ENCODE results near the gene SYNDIG1.

The SYNDIG1 gene

DNA sequence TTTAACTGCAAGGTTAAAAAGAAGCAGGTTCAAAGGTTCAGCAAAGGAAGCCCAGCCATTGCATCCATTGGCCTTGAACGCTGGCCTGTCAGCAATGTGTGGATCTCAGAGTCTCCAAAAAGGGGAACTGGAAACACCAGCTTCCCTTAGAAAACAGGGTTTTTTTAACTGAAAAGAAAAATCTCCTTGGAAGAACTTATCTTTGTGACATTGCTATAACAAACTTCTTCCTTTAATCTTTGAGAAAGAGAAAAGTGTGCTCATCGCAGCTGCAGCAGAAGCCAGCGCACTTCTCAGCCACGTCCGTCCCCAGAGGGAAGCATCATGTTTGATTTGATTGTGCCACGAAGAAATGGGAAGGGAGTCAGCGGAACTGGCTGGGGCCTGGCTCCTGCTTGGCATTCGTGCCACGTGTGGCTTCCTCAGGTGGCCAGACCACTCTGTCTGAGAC lies 215.0 kb downstream of the SYNDIG1 start:
- H3K36me3 ChIP-seq (ENCODE audit: low read depth) = no peaks in the 10 kb centered on the region
- H3K4me3 ChIP-seq (ENCODE audit: severe bottlenecking) = no peak overlapping the region
- DNase-seq (ENCODE audit: low spot score) (peak; percentile 16), ATAC-seq (ENCODE audit: low read depth) (no peak)
- no peaks in the 10 kb centered on the region for H3K9me3 ChIP-seq (ENCODE audit: severe bottlenecking)
- H3K4me1 ChIP-seq (ENCODE audit: insufficient read depth, poor library complexity, severe bottlenecking) = no peaks in the 10 kb centered on the region
- peaks cover 4% of the 10 kb centered on the region for H3K27me3 ChIP-seq (ENCODE audit: insufficient read depth, poor library complexity, severe bottlenecking)
- no peak overlapping the region for H3K27ac ChIP-seq (ENCODE audit: poor library complexity, severe bottlenecking)
- TF ChIP-seq, protein P1, sequence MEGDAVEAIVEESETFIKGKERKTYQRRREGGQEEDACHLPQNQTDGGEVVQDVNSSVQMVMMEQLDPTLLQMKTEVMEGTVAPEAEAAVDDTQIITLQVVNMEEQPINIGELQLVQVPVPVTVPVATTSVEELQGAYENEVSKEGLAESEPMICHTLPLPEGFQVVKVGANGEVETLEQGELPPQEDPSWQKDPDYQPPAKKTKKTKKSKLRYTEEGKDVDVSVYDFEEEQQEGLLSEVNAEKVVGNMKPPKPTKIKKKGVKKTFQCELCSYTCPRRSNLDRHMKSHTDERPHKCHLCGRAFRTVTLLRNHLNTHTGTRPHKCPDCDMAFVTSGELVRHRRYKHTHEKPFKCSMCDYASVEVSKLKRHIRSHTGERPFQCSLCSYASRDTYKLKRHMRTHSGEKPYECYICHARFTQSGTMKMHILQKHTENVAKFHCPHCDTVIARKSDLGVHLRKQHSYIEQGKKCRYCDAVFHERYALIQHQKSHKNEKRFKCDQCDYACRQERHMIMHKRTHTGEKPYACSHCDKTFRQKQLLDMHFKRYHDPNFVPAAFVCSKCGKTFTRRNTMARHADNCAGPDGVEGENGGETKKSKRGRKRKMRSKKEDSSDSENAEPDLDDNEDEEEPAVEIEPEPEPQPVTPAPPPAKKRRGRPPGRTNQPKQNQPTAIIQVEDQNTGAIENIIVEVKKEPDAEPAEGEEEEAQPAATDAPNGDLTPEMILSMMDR (IDR thresholded peaks at IDR 0.05; ENCODE audit: poor library complexity, severe bottlenecking) = no peak

DNA sequence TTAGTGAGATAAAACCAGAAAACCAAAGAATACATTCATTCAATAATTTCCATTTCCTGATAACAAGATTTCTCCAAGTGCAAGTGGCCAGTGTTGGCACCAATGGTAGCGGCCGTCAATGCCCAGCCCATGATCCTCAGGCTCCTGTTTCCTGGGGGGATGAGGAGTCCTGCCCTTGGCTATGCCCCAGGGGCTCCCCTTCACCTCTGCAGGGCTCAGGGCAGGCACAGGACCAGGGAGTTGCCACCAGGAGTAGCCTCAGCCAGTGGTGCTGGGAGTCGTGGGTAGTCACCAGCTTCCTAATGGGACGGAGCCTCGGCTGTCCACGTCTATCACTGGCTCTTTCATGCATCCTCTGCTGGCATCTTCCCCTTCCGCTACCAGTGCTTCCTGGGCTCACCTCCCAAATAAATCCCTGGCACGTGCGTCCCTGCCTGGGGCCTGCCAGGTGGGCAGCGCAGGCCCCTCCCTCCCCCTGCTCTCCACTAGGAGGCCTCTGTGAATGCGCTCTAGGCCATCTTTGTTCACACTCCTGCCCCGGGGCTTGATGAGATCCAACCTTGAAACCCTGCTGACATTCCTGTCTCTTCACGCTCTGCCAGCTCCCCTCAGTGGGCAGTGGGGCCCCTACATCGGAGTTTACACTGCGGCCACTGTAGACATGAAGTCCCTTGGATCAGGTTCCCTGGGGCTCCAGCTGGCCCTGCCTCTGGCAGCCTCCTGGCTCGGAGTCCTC lies 215.7 kb downstream of the SYNDIG1 start:
- DNase-seq (ENCODE audit: low spot score) (peak; percentile 49), ATAC-seq (ENCODE audit: low read depth) (peak; percentile 33; the same call in 1 of the 3 replicates)
- H3K9me3 ChIP-seq (ENCODE audit: severe bottlenecking) = no peaks in the 10 kb centered on the region
- no peak overlapping the region for H3K4me3 ChIP-seq (ENCODE audit: severe bottlenecking)
- H3K4me1 ChIP-seq (ENCODE audit: insufficient read depth, poor library complexity, severe bottlenecking) = no peaks in the 10 kb centered on the region
- TF ChIP-seq, protein P1 (IDR thresholded peaks at IDR 0.05; ENCODE audit: poor library complexity, severe bottlenecking) = peak; percentile 17
- no peak overlapping the region for H3K27ac ChIP-seq (ENCODE audit: poor library complexity, severe bottlenecking)
- H3K36me3 ChIP-seq (ENCODE audit: low read depth) = no peaks in the 10 kb centered on the region
- H3K27me3 ChIP-seq (ENCODE audit: insufficient read depth, poor library complexity, severe bottlenecking) = peaks cover 4% of the 10 kb centered on the region

DNA sequence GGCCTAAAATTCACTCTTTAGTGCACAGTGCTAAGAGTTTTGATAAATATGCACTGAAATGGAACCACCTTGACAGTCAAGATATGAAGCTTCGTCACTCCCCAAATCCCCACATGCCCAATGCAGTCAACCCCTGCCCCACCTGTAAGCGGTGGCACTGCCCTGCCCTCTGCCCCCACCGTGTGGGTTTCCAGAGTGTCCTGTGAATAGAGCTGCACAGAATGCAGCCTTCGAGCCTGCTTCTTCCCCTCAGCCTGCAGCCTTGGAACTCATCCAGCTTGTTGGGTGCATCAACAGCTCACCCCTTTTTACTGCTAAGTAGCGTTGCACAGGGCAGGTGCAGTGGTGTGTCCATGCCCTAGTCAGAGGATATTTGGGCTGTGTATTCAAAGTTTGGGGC lies 216.3 kb downstream of the SYNDIG1 start:
- no peak overlapping the region for H3K4me3 ChIP-seq (ENCODE audit: severe bottlenecking)
- no peak for ATAC-seq (ENCODE audit: low read depth)
- no peak overlapping the region for H3K27ac ChIP-seq (ENCODE audit: poor library complexity, severe bottlenecking)
- H3K36me3 ChIP-seq (ENCODE audit: low read depth) = no peaks in the 10 kb centered on the region
- no peaks in the 10 kb centered on the region for H3K9me3 ChIP-seq (ENCODE audit: severe bottlenecking)
- H3K4me1 ChIP-seq (ENCODE audit: insufficient read depth, poor library complexity, severe bottlenecking) = no peaks in the 10 kb centered on the region
- TF ChIP-seq, protein P1 (IDR thresholded peaks at IDR 0.05; ENCODE audit: poor library complexity, severe bottlenecking) = no peak
- peak; percentile 22 for DNase-seq (ENCODE audit: low spot score)
- peaks cover 4% of the 10 kb centered on the region for H3K27me3 ChIP-seq (ENCODE audit: insufficient read depth, poor library complexity, severe bottlenecking)

DNA sequence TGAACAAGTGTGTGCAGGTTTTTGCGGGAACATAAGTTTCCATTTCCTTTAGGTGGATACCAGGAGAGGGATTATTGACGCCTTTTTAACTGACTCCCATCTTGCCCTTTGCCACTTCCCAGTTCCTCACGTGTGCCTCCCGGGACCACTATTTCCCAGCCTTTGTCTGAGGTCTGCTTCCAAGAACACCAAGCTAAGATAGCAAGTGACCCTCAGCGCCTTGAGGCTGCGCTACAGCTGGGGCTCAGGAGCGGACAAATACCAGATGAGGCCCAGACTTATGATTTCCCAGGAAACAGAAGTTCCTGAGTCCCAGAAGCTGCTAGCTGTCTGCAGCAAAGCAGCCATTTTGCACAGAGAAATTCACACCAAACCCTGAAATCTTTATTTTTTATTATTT lies 216.7 kb downstream of the SYNDIG1 start:
- TF ChIP-seq, protein P1 (IDR thresholded peaks at IDR 0.05; ENCODE audit: poor library complexity, severe bottlenecking) = no peak
- Histone ChIP-seq H3K27me3 (ENCODE audit: insufficient read depth, poor library complexity, severe bottlenecking) (peaks cover 4% of the 10 kb centered on the region), H3K27ac (ENCODE audit: poor library complexity, severe bottlenecking) (no peak overlapping the region), H3K9me3 (ENCODE audit: severe bottlenecking) (no peaks in the 10 kb centered on the region), H3K4me3 (ENCODE audit: severe bottlenecking) (no peak overlapping the region), H3K36me3 (ENCODE audit: low read depth) (no peaks in the 10 kb centered on the region), H3K4me1 (ENCODE audit: insufficient read depth, poor library complexity, severe bottlenecking) (no peaks in the 10 kb centered on the region)
- peak; percentile 7 for DNase-seq (ENCODE audit: low spot score)
- ATAC-seq (ENCODE audit: low read depth) = no peak

DNA sequence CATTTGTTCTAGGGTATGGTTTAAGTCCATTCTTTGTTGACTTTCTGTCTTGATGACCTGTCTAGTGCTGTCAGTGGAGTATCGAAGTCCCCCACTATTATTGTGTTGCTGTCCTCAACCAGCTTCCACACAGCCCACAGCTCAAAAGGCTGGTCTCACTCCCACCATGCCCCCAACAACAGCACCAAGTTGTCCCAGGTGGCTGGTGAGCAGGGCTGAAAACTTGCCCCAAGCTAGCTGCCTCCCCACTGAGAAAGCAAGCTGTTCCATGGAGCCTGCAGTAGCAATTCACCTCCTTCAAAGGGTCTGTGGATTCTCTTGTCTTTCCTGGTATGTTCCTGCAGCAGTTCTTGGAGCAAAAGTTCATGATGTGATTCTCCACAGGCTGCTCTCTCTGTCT lies 221.0 kb downstream of the SYNDIG1 start:
- Histone ChIP-seq H3K36me3 (ENCODE audit: low read depth) (no peaks in the 10 kb centered on the region), H3K4me3 (ENCODE audit: severe bottlenecking) (no peak overlapping the region), H3K4me1 (ENCODE audit: insufficient read depth, poor library complexity, severe bottlenecking) (no peaks in the 10 kb centered on the region), H3K27ac (ENCODE audit: poor library complexity, severe bottlenecking) (no peak overlapping the region), H3K9me3 (ENCODE audit: severe bottlenecking) (no peaks in the 10 kb centered on the region), H3K27me3 (ENCODE audit: insufficient read depth, poor library complexity, severe bottlenecking) (peaks cover 4% of the 10 kb centered on the region)
- ATAC-seq (ENCODE audit: low read depth) (no peak), DNase-seq (ENCODE audit: low spot score) (no peak)
- TF ChIP-seq, protein P1 (IDR thresholded peaks at IDR 0.05; ENCODE audit: poor library complexity, severe bottlenecking) = no peak

All from RWPE2 (cell line).